K562 (cell line): ENCODE data around the gene ZNF565. TPM values are rescaled to one million over a fixed set of nuclear protein-coding genes. Genes with fewer than 3 reads are reported as not detected.

Source experiments
- ATAC-seq: fragments of 200-7000 bp; cut with Tn5 transposase; 3 replicates; pipeline ENCODE4 v1.9.1; 2020; ENCODE audit warnings: moderate library complexity
- BruUV-seq: library from RNA; stranded (reverse); fragments of 400-500 nt; replicated peaks from 2 replicates; lab custom pipeline; 2021; lab: Mats Ljungman, UMichigan
- CTCF ChIA-PET: fragments of 300-600 bp; formaldehyde crosslinking; extraction: SDS; loops from one replicate; lab custom pipeline; 2021; ENCODE audit warnings: low intra/inter-chr PET ratio; lab: Yijun Ruan, JAX
- POLR2A ChIA-PET: fragments of 300-600, 350-650 bp; sonication (Branson Sonifier 250); formaldehyde crosslinking; extraction: SDS; loops from one replicate; lab custom pipeline; 2021; ENCODE audit warnings: antibody characterized with exemption, inconsistent platforms; lab: Yijun Ruan, JAX
- DNase-seq, 4 experiments: peaks; one replicate each; pipeline versions ENCODE4 v3.0.0 to v3.0.0-alpha.2; 2011 to 2018; ENCODE audit warnings: low spot score in 3 of 4, mixed read lengths in 3 of 4; ENCODE audit errors: extremely low read depth in 1 of 4
- FAIRE-seq: peaks from 2 replicates; lab custom pipeline; 2011; peaks lifted over from hg19 to GRCh38; lab: Jason Lieb, UNC
- H2AFZ ChIP-seq: 2 replicates; pipeline ENCODE4 v1.6.0; 2011; ENCODE audit warnings: low read depth, low read length, control low read depth, inconsistent platforms
- H3K27ac ChIP-seq: fragments of 200-600 bp; 3 replicates; pipeline ENCODE4 v1.8.0; 2011; ENCODE audit warnings: low read depth, mild to moderate bottlenecking, control low read depth, inconsistent platforms, low read length, moderate library complexity, mixed read lengths; ENCODE audit errors: extremely low read depth
- H3K27me3 ChIP-seq, 2 experiments: fragments of 300-600 bp in 1 of 2; 2 replicates in 1 of 2; 3 replicates in 1 of 2; pipeline versions ENCODE4 v1.6.0 to v1.8.0; 2011; ENCODE audit warnings: inconsistent platforms in 2 of 2, low read length in 2 of 2, mild to moderate bottlenecking in 1 of 2, mixed read lengths in 1 of 2, moderate library complexity in 1 of 2; ENCODE audit not compliant: control insufficient read depth in 2 of 2, insufficient read depth in 2 of 2
- H3K36me3 ChIP-seq: fragments of 300-600 bp; 3 replicates; pipeline ENCODE4 v1.8.0; 2011; ENCODE audit warnings: mild to moderate bottlenecking, low read length, inconsistent platforms; ENCODE audit not compliant: control insufficient read depth, insufficient read depth
- H3K4me1 ChIP-seq, 2 experiments: fragments of 200-600 bp in 1 of 2; replicated peaks in 1 of 2; 2 replicates in 1 of 2; 3 replicates in 1 of 2; pipeline versions ENCODE4 v1.5.1 to v1.8.0; 2011; ENCODE audit warnings: inconsistent platforms in 2 of 2, low read length in 2 of 2, mild to moderate bottlenecking in 1 of 2, mixed read lengths in 1 of 2, moderate library complexity in 1 of 2; ENCODE audit not compliant: control insufficient read depth in 2 of 2, insufficient read depth in 2 of 2
- H3K4me2 ChIP-seq: 2 replicates; pipeline ENCODE4 v1.6.1; 2011; ENCODE audit warnings: low read length, control low read depth, inconsistent platforms, mixed read lengths; ENCODE audit not compliant: insufficient read depth
- H3K4me3 ChIP-seq: fragments of 200-600 bp; sonication (generic), shearing (Covaris generic); 2 replicates; pipeline ENCODE4 v1.5.1; 2016; ENCODE audit warnings: control low read depth, inconsistent platforms
- H3K79me2 ChIP-seq: fragments of 200-600 bp; 3 replicates; pipeline ENCODE4 v1.8.0; 2011; ENCODE audit warnings: low read length, inconsistent platforms; ENCODE audit not compliant: control insufficient read depth, insufficient read depth
- H3K9ac ChIP-seq, 2 experiments: 2 replicates each; pipeline versions ENCODE4 v1.6.0 to v1.6.1; 2011; ENCODE audit warnings: low read depth in 2 of 2, low read length in 2 of 2, control low read depth in 1 of 2, inconsistent platforms in 1 of 2, mild to moderate bottlenecking in 1 of 2, mixed read lengths in 1 of 2; ENCODE audit not compliant: insufficient read depth in 1 of 2
- H3K9me1 ChIP-seq: one replicate; pipeline ENCODE4 v1.6.0; 2011; ENCODE audit warnings: inconsistent platforms, mild to moderate bottlenecking, low read length, moderate library complexity; ENCODE audit not compliant: control insufficient read depth, insufficient read depth
- H3K9me3 ChIP-seq: replicated peaks from 2 replicates; pipeline ENCODE4 v1.5.1; 2011; ENCODE audit warnings: low read depth, low read length, inconsistent platforms; ENCODE audit not compliant: control insufficient read depth, insufficient read depth
- H4K20me1 ChIP-seq: replicated peaks from 2 replicates; pipeline ENCODE4 v1.6.1; 2011; ENCODE audit warnings: low read length, inconsistent platforms, mixed read lengths; ENCODE audit not compliant: control insufficient read depth, insufficient read depth
- CHD1 ChIP-seq: fragments of 200-600 bp; sonication (generic); IDR thresholded peaks from one replicate; pipeline ENCODE4 v1.6.1; 2012; ENCODE audit warnings: mild to moderate bottlenecking, moderate library complexity, low read length, inconsistent platforms
- CREB1 ChIP-seq, 2 experiments: sonication (generic) in 1 of 2; formaldehyde crosslinking in 1 of 2; IDR thresholded peaks; 2 replicates each; pipeline versions ENCODE4 v1.6.1 to v1.8.0; 2012 to 2022; ENCODE audit warnings: inconsistent platforms in 1 of 2, mild to moderate bottlenecking in 1 of 2, missing genetic modification reagents in 1 of 2, moderate library complexity in 1 of 2
- ELF1 ChIP-seq: fragments of 200-800 bp; sonication (Bioruptor generic); IDR thresholded peaks from 2 replicates; pipeline ENCODE4 v1.6.1; 2016; ENCODE audit warnings: missing genetic modification characterization, missing compliant biosample characterization
- FIP1L1 ChIP-seq: fragments of 200-400 bp; formaldehyde crosslinking; IDR thresholded peaks from 2 replicates; pipeline ENCODE4 v1.6.1; 2018; ENCODE audit warnings: mild to moderate bottlenecking, low read depth, low read length; ENCODE audit not compliant: poor library complexity, severe bottlenecking
- HNRNPLL ChIP-seq: fragments of 200-400 bp; formaldehyde crosslinking; IDR thresholded peaks from 2 replicates; pipeline ENCODE4 v1.6.1; 2017; ENCODE audit warnings: low read length, low read depth, mild to moderate bottlenecking; ENCODE audit not compliant: poor library complexity, severe bottlenecking
- MIER1 ChIP-seq: fragments of 450-650 bp; IDR thresholded peaks from 2 replicates; pipeline ENCODE4 v1.6.1; 2016; ENCODE audit warnings: antibody characterized with exemption, mild to moderate bottlenecking, low read depth
- SMC3 ChIP-seq: conservative IDR thresholded peaks from 2 replicates; pipeline ENCODE4 v1.6.1; 2011; ENCODE audit warnings: low read depth, low read length, improper control_type of control experiment; ENCODE audit not compliant: insufficient read depth
- WGBS: fragments of 100-300 bp; shearing (Covaris generic); methylation state at CpG from one replicate; pipeline ENCODE4 v1.1.6; 2016; ENCODE audit warnings: low coverage, mixed read lengths; ENCODE audit not compliant: insufficient coverage; ENCODE audit errors: missing lambda C conversion rate; 5-methylcytosine and 5-hydroxymethylcytosine counted together
- in situ Hi-C: fragments of 300-500 bp; cut with MboI; formaldehyde crosslinking; loops from 4 replicates; pipeline ENCODE4 v1.15.0; 2018; ENCODE audit warnings: inconsistent platforms, mixed read lengths
- intact Hi-C: fragments of 100-400 bp; cut with micrococcal nuclease; formaldehyde crosslinking; loops from 2 replicates; pipeline ENCODE4 v1.14.2; 2022
- polyA plus RNA-seq, 8 experiments: library from polyadenylated mRNA; depleted of rRNA in 4 of 8; stranded (reverse) in 5 of 8; unstranded in 3 of 8; fragments of >200 nt; fragmentation: Nextera tagmentation in 2 of 8; fragmentation: Illumina TruSeq in 1 of 8; extraction: Ambion mirVana in 2 of 8; extraction: Trizol in 1 of 8; gene quantifications; 2 replicates each; pipeline versions ENCODE4 v1.2.1 to v1.2.3, GENCODE V29; 2011 to 2014; ENCODE audit warnings: inconsistent platforms in 1 of 8, missing spikeins in 1 of 8
- total RNA-seq, 7 experiments: library from RNA; depleted of rRNA in 6 of 7; stranded (reverse); fragments of >200 nt in 6 of 7; fragmentation: Illumina TruSeq in 2 of 7; extraction: Trizol in 2 of 7; gene quantifications; 2 replicates each; pipeline versions ENCODE4 v1.2.1 to v1.2.3, GENCODE V29; 2011 to 2021; ENCODE audit warnings: low replicate concordance in 1 of 7
- TF ChIP-seq, protein P1 (sequence below): fragments of 250-450 bp; sonication (Bioruptor Pico); IDR thresholded peaks from 2 replicates; pipeline ENCODE4 v1.8.0; 2022; ENCODE audit warnings: moderate library complexity, mild to moderate bottlenecking, inconsistent platforms
- TF ChIP-seq, protein P2 (sequence below): IDR thresholded peaks from 3 replicates; pipeline ENCODE4 v1.6.1; 2011; ENCODE audit warnings: borderline replicate concordance, mild to moderate bottlenecking, moderate library complexity; ENCODE audit not compliant: insufficient read length; ENCODE audit errors: extremely low read depth
- TF ChIP-seq, protein P3 (sequence below): sonication (generic); formaldehyde crosslinking; IDR thresholded peaks from 2 replicates; pipeline ENCODE4 v1.8.0; 2023; ENCODE audit warnings: missing genetic modification reagents, mild to moderate bottlenecking, borderline replicate concordance

Gene ZNF565
- total and polyA plus RNA-seq, 9 of the 15 experiments (the other 6 are each of a cell fraction or from before 2014, with no cell fraction given) = 1.3 to 3.2 (median 2.6) TPM

DNA sequence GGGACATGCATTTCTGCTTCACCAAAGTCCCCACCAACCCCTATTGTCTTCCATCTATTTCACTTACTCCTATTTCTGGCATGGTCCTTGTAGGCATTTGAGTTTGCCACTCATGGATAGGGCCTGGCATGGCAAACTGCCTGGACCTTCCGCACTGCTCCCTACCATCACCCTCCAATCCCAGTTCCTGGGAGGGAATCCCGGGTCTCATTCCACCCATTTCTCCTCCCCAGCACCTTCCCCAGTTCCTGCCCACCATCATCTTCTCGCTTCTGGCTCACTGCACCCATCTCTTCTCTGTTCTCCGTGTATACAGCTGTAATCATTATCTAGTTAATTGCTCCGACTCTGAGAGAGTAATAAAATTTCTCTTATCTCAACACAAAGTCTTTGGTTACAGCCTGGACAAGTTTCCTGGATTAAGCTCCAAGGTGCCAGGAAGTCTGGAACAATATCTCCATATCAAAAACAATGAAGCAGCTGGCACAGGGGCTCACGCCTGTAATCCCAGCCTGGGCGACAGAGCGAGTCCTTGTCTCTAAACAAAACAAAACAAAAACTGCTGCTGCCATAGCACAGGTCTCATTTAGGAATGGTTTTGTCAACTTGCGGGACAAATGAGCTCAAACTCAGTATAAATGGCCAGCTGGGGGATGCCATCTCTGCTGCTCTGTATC is 45.2 kb downstream of the ZNF565 start:
- Histone ChIP-seq H3K27me3 (no peaks in the 10 kb centered on the region), H2AFZ (no peak overlapping the region), H3K4me1 (no peaks in the 10 kb centered on the region; a peak in 2 of 5 replicates), H3K9me1 (no peaks in the 10 kb centered on the region), H3K9ac (no peak overlapping the region; a peak in 1 of 4 replicates), H3K4me3 (no peak overlapping the region), H4K20me1 (no peaks in the 10 kb centered on the region), H3K27ac (no peak overlapping the region), H3K4me2 (no peak overlapping the region), H3K36me3 (no peaks in the 10 kb centered on the region), H3K9me3 (no peaks in the 10 kb centered on the region), H3K79me2 (no peaks in the 10 kb centered on the region)
- no TSS peak for BruUV-seq
- in situ Hi-C loops = no loop called here
- CTCF ChIA-PET = interaction anchor here (0.6 to 4.6 kb wide), 2 partner anchors 42 to 566 kb away, joined by 3 to 49 read pairs; no protein-coding TSS in a partner anchor
- WGBS = 56% methylated on average over 9 of the region's 9 CpGs
- intact Hi-C loops = no loop called here
- FAIRE-seq = no peak
- no peak for DNase-seq
- POLR2A ChIA-PET = interaction anchor here (0.7 kb wide), 2 partner anchors 365 to 421 kb away, joined by 3 read pairs; partner anchors contain the start of gene LIN37
- no peak for ATAC-seq
- TF ChIP-seq SMC3 = no peak
- TF ChIP-seq MIER1 = no peak
- TF ChIP-seq, protein P1, sequence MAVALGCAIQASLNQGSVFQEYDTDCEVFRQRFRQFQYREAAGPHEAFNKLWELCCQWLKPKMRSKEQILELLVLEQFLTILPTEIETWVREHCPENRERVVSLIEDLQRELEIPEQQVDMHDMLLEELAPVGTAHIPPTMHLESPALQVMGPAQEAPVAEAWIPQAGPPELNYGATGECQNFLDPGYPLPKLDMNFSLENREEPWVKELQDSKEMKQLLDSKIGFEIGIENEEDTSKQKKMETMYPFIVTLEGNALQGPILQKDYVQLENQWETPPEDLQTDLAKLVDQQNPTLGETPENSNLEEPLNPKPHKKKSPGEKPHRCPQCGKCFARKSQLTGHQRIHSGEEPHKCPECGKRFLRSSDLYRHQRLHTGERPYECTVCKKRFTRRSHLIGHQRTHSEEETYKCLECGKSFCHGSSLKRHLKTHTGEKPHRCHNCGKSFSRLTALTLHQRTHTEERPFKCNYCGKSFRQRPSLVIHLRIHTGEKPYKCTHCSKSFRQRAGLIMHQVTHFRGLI (CRISPR knock-in tag) = no peak
- TF ChIP-seq CREB1 (IDR thresholded peaks at IDR 0.05) = no peak
- TF ChIP-seq CREB1 (CRISPR knock-in tag; IDR thresholded peaks at IDR 0.05) = no peak
- TF ChIP-seq, protein P2, sequence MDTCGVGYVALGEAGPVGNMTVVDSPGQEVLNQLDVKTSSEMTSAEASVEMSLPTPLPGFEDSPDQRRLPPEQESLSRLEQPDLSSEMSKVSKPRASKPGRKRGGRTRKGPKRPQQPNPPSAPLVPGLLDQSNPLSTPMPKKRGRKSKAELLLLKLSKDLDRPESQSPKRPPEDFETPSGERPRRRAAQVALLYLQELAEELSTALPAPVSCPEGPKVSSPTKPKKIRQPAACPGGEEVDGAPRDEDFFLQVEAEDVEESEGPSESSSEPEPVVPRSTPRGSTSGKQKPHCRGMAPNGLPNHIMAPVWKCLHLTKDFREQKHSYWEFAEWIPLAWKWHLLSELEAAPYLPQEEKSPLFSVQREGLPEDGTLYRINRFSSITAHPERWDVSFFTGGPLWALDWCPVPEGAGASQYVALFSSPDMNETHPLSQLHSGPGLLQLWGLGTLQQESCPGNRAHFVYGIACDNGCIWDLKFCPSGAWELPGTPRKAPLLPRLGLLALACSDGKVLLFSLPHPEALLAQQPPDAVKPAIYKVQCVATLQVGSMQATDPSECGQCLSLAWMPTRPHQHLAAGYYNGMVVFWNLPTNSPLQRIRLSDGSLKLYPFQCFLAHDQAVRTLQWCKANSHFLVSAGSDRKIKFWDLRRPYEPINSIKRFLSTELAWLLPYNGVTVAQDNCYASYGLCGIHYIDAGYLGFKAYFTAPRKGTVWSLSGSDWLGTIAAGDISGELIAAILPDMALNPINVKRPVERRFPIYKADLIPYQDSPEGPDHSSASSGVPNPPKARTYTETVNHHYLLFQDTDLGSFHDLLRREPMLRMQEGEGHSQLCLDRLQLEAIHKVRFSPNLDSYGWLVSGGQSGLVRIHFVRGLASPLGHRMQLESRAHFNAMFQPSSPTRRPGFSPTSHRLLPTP = no peak
- no peak for TF ChIP-seq FIP1L1
- no peak for TF ChIP-seq ELF1 (tag)
- TF ChIP-seq CHD1 = no peak
- TF ChIP-seq, protein P3, sequence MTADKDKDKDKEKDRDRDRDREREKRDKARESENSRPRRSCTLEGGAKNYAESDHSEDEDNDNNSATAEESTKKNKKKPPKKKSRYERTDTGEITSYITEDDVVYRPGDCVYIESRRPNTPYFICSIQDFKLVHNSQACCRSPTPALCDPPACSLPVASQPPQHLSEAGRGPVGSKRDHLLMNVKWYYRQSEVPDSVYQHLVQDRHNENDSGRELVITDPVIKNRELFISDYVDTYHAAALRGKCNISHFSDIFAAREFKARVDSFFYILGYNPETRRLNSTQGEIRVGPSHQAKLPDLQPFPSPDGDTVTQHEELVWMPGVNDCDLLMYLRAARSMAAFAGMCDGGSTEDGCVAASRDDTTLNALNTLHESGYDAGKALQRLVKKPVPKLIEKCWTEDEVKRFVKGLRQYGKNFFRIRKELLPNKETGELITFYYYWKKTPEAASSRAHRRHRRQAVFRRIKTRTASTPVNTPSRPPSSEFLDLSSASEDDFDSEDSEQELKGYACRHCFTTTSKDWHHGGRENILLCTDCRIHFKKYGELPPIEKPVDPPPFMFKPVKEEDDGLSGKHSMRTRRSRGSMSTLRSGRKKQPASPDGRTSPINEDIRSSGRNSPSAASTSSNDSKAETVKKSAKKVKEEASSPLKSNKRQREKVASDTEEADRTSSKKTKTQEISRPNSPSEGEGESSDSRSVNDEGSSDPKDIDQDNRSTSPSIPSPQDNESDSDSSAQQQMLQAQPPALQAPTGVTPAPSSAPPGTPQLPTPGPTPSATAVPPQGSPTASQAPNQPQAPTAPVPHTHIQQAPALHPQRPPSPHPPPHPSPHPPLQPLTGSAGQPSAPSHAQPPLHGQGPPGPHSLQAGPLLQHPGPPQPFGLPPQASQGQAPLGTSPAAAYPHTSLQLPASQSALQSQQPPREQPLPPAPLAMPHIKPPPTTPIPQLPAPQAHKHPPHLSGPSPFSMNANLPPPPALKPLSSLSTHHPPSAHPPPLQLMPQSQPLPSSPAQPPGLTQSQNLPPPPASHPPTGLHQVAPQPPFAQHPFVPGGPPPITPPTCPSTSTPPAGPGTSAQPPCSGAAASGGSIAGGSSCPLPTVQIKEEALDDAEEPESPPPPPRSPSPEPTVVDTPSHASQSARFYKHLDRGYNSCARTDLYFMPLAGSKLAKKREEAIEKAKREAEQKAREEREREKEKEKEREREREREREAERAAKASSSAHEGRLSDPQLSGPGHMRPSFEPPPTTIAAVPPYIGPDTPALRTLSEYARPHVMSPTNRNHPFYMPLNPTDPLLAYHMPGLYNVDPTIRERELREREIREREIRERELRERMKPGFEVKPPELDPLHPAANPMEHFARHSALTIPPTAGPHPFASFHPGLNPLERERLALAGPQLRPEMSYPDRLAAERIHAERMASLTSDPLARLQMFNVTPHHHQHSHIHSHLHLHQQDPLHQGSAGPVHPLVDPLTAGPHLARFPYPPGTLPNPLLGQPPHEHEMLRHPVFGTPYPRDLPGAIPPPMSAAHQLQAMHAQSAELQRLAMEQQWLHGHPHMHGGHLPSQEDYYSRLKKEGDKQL (CRISPR knock-in tag) = no peak
- TF ChIP-seq HNRNPLL = no peak
